T47D (cell line): ENCODE data around the gene CCS.
"Not testable (repeated sequence)": the region's sequence is repeated elsewhere in the genome, so short reads cannot be mapped to it uniquely, and the experiment has no call there.

Experiments used
- DNase-seq, 2 experiments: peaks; one replicate each; pipeline versions ENCODE4 v3.0.0 to v3.0.0-alpha.2; 2011 to 2012; ENCODE audit warnings: low read depth in 1 of 2, low spot score in 1 of 2
- JUND ChIP-seq: IDR thresholded peaks from 2 replicates; pipeline ENCODE4 v1.6.1; 2012; ENCODE audit warnings: low read depth
- in situ Hi-C: cut with HindIII; loops from 2 replicates; pipeline ENCODE4 v1.10.0; 2016; ENCODE audit warnings: low sequenced_read_pairs, low pct_unique_long_range_greater_than_20kb

The CCS gene

GRCh38 chr11:66564984-66565383 lies 28.0 kb upstream of the CCS start:
- in situ Hi-C loops: no loop called here
- no peak for TF ChIP-seq JUND
- no peak for DNase-seq

GRCh38 chr11:66566221-66566620 lies 26.8 kb upstream of the CCS start:
- in situ Hi-C loops: no loop called here
- no peak for DNase-seq
- no peak for TF ChIP-seq JUND

GRCh38 chr11:66567787-66568123 lies 25.2 kb upstream of the CCS start:
- no peak for DNase-seq
- TF ChIP-seq JUND: no peak
- in situ Hi-C loops: no loop called here

- TF ChIP-seq JUND: no peak
- in situ Hi-C loops: no loop called here
- DNase-seq: peak; percentile 92 to 100
Measured at GRCh38 chr11:66568124-66568916, 24.7 kb upstream of the CCS start, which contains the start of gene CTSF. Gene CTSF, minus strand, starts transcription at chr11:66568606. Its CDS starts 120 bp downstream, at chr11:66568486.

GRCh38 chr11:66569076-66569475 lies 23.9 kb upstream of the CCS start:
- DNase-seq: no peak
- in situ Hi-C loops: no loop called here
- no peak for TF ChIP-seq JUND

GRCh38 chr11:66570079-66570849 lies 22.7 kb upstream of the CCS start:
- in situ Hi-C loops: no loop called here
- no peak for TF ChIP-seq JUND
- DNase-seq: no peak

GRCh38 chr11:66570850-66571180 lies 22.2 kb upstream of the CCS start:
- in situ Hi-C loops: no loop called here
- no peak for DNase-seq
- no peak for TF ChIP-seq JUND

- DNase-seq: peak; percentile 76 to 89
Measured at GRCh38 chr11:66579017-66579606, 13.9 kb upstream of the CCS start.

GRCh38 chr11:66580803-66581202 lies 12.2 kb upstream of the CCS start:
- TF ChIP-seq JUND: no peak
- in situ Hi-C loops: no loop called here
- DNase-seq: no peak

More at GRCh38 chr11:66579017-66579606, 13.9 kb upstream of the CCS start:
- no peak for TF ChIP-seq JUND
- in situ Hi-C loops: no loop called here

- in situ Hi-C loops: no loop called here
- no peak for DNase-seq
- no peak for TF ChIP-seq JUND
Measured at GRCh38 chr11:66581261-66581660, 11.7 kb upstream of the CCS start.

- in situ Hi-C loops: not testable (repeated sequence)
Measured at GRCh38 chr11:66582565-66583147, 10.3 kb upstream of the CCS start.

GRCh38 chr11:66585447-66585846 lies 7.5 kb upstream of the CCS start:
- in situ Hi-C loops: not testable (repeated sequence)

More at GRCh38 chr11:66582565-66583147, 10.3 kb upstream of the CCS start:
- DNase-seq: not testable (repeated sequence)

GRCh38 chr11:66586136-66586535 lies 6.8 kb upstream of the CCS start:
- no peak for TF ChIP-seq JUND

More at GRCh38 chr11:66585447-66585846, 7.5 kb upstream of the CCS start:
- not testable (repeated sequence) for DNase-seq

GRCh38 chr11:66589315-66589714 lies 3.7 kb upstream of the CCS start:
- DNase-seq, in situ Hi-C loops: not testable (repeated sequence)

More at GRCh38 chr11:66586136-66586535, 6.8 kb upstream of the CCS start:
- in situ Hi-C loops: no loop called here
- DNase-seq: no peak
